ENCODE data around the gene DIP2B.

Gene DIP2B

GRCh38 chr12:50615145-50615906 lies 110.5 kb downstream of the DIP2B start:
- no peak for DNase-seq

GRCh38 chr12:50615907-50616296 lies 111.1 kb downstream of the DIP2B start:
- DNase-seq: no peak

- DNase-seq: no peak
Observed at GRCh38 chr12:50617657-50618056, 112.9 kb downstream of the DIP2B start.

GRCh38 chr12:50618864-50619609 lies 114.3 kb downstream of the DIP2B start:
- DNase-seq: no peak

GRCh38 chr12:50619610-50619958 lies 114.8 kb downstream of the DIP2B start:
- no peak for DNase-seq

GRCh38 chr12:50620109-50620977 lies 115.6 kb downstream of the DIP2B start:
- DNase-seq: no peak

GRCh38 chr12:50620978-50621360 lies 116.2 kb downstream of the DIP2B start:
- DNase-seq: no peak

GRCh38 chr12:50621399-50622300 lies 116.9 kb downstream of the DIP2B start:
- no peak for DNase-seq

- no peak for DNase-seq
Observed at GRCh38 chr12:50625029-50625925, 120.5 kb downstream of the DIP2B start.

GRCh38 chr12:50626026-50626425 lies 121.2 kb downstream of the DIP2B start:
- DNase-seq: no peak

GRCh38 chr12:50627491-50627890 lies 122.7 kb downstream of the DIP2B start:
- no peak for DNase-seq

GRCh38 chr12:50628394-50628793 lies 123.6 kb downstream of the DIP2B start:
- no peak for DNase-seq

GRCh38 chr12:50633955-50634354 lies 129.2 kb downstream of the DIP2B start:
- DNase-seq: no peak

GRCh38 chr12:50634379-50634778 lies 129.6 kb downstream of the DIP2B start:
- DNase-seq: no peak

GRCh38 chr12:50635364-50635763 lies 130.6 kb downstream of the DIP2B start:
- DNase-seq: no peak

GRCh38 chr12:50635857-50636256 lies 131.1 kb downstream of the DIP2B start:
- no peak for DNase-seq

GRCh38 chr12:50636505-50636904 lies 131.7 kb downstream of the DIP2B start:
- DNase-seq: no peak

GRCh38 chr12:50637870-50638481 lies 133.2 kb downstream of the DIP2B start:
- DNase-seq: no peak

- DNase-seq: no peak
Observed at GRCh38 chr12:50638482-50638880, 133.7 kb downstream of the DIP2B start.

- no peak for DNase-seq
Observed at GRCh38 chr12:50639721-50640120, 134.9 kb downstream of the DIP2B start.
